ENCODE results near the gene CACNG8. TPM values are rescaled to one million over a fixed set of nuclear protein-coding genes. Genes with fewer than 3 reads are reported as not detected.

Gene CACNG8
- total RNA-seq, 1 experiment from 2014 or later = 12.5 TPM

GRCh38 chr19:54023191-54023590 is 60.5 kb downstream of the CACNG8 start (continued):
- TF ChIP-seq ZBTB43 (CRISPR knock-in tag; IDR thresholded peaks at IDR 0.05) (no peak), ATF3 (CRISPR knock-in tag; conservative IDR thresholded peaks at IDR 0.05) (no peak), E2F4 (CRISPR knock-in tag; IDR thresholded peaks at IDR 0.05; ENCODE audit: borderline replicate concordance, low read depth) (no peak)

GRCh38 chr19:54024660-54025059 is 61.9 kb downstream of the CACNG8 start:
- TF ChIP-seq HMGXB4 (CRISPR knock-in tag; IDR thresholded peaks at IDR 0.05) (no peak), ZNF121 (CRISPR knock-in tag; IDR thresholded peaks at IDR 0.05) (no peak), ZNF232 (CRISPR knock-in tag; IDR thresholded peaks at IDR 0.05) (no peak), MLX (CRISPR knock-in tag; IDR thresholded peaks at IDR 0.05) (no peak), FOXP1 (CRISPR knock-in tag; IDR thresholded peaks at IDR 0.05; ENCODE audit: borderline replicate concordance) (no peak), ZNF512 (CRISPR knock-in tag; IDR thresholded peaks at IDR 0.05; ENCODE audit: borderline replicate concordance) (no peak), NFATC4 (CRISPR knock-in tag; IDR thresholded peaks at IDR 0.05) (no peak), CDX4 (CRISPR knock-in tag; IDR thresholded peaks at IDR 0.05; ENCODE audit: borderline replicate concordance) (no peak), ZSCAN18 (CRISPR knock-in tag; IDR thresholded peaks at IDR 0.05) (no peak), ERG (CRISPR knock-in tag; IDR thresholded peaks at IDR 0.05) (no peak), FOXK1 (CRISPR knock-in tag; IDR thresholded peaks at IDR 0.05) (no peak), MXD4 (CRISPR knock-in tag; IDR thresholded peaks at IDR 0.05; ENCODE audit: borderline replicate concordance) (no peak), IRF2 (CRISPR knock-in tag; IDR thresholded peaks at IDR 0.05; ENCODE audit: borderline replicate concordance, low read depth) (no peak), USF1 (CRISPR knock-in tag; IDR thresholded peaks at IDR 0.05) (no peak), SMAD4 (CRISPR knock-in tag; IDR thresholded peaks at IDR 0.05) (no peak), JAZF1 (CRISPR knock-in tag; IDR thresholded peaks at IDR 0.05) (no peak)
- peaks cover 23% of the 10 kb centered on the region for H3K4me1 Mint-ChIP-seq
- ATAC-seq (no peak), DNase-seq (ENCODE audit: low spot score) (no peak)
- ChIA-PET CTCF (interaction anchor here (0.6 to 4.8 kb wide), 17 partner anchors 10 to 215 kb away, joined by 3 to 54 read pairs (median 7); partner anchors contain the start of gene CACNG8), POLR2A (interaction anchor here (0.7 to 1.6 kb wide), 3 partner anchors 44 to 232 kb away, joined by 4 to 11 read pairs (median 6); partner anchors contain the start of gene MYADM)
- no peaks in the 10 kb centered on the region for H3K9me3 Mint-ChIP-seq
- H3K36me3 Mint-ChIP-seq = 0 out of 2 replicates have a peak, but pooled peaks cover 2% of the 10 kb centered on the region
- no peak overlapping the region for H3K27ac Mint-ChIP-seq
- H3K4me3 Mint-ChIP-seq = no peak overlapping the region
- H3K27me3 Mint-ChIP-seq (ENCODE audit: low read depth) = peaks cover 6% of the 10 kb centered on the region

Data from WTC11 (cell line).